ENCODE data around the gene FKBP2. TPM values are rescaled to one million over a fixed set of nuclear protein-coding genes. Genes with fewer than 3 reads are reported as not detected.
A peak's percentile ranks its signal among the peaks of the same experiment; 100 is the strongest.

Gene FKBP2
- total RNA-seq, 3 donors from 2014 or later (not counting 1 experiment from before 2014, with no cell fraction given), result 26.4 to 39.3 (median 30.3) TPM

DNA sequence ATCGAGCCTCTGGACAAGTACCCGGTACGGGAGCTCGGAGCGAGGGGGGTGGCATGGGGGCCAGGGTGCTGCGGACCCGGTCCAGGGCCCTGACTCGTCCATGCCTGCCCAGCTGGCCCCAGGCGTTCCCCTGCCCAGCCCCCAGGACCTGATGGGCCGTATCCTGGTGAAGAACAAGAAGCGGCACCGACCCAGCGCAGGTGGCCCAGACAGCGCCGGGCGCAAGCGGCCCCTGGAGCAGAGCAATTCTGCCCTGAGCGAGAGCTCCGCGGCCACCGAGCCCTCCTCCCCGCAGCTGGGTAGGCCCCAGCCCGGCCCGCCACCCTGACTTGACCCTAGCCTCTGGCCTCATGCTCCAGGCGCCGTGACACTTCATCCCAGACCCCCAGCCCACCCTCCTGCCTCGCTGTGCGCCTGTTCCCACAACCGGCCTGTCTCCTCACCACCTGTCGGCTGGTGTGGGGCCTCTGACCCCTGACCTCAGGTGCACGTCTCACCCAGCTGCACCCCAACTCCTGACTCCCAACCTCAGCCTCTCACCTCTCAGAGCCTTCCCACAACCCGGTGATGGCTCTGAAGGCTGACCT lies 18.1 kb downstream of the FKBP2 start:
- Mint-ChIP-seq H3K4me1 (peaks cover 0 to 9% of the 10 kb centered on the region in 2 donors), H3K27ac (peak overlapping the region in 1 of 2 donors; percentile 52), H3K36me3 (no peaks in the 10 kb centered on the region), H3K4me3 (no peak overlapping the region), H3K27me3 (ENCODE audit: low read depth in 2 of 2) (no peaks in the 10 kb centered on the region), H3K9me3 (no peaks in the 10 kb centered on the region)
- H3K27ac ChIP-seq (ENCODE audit: low read length), result no peak overlapping the region
- H3K4me1 ChIP-seq (ENCODE audit: control insufficient read depth, insufficient read depth, low read length), result no peaks in the 10 kb centered on the region
- no peaks in the 10 kb centered on the region for H3K9me3 ChIP-seq (ENCODE audit: control insufficient read depth, insufficient read depth, low read length)
- H3K4me3 ChIP-seq (ENCODE audit: low read length), result no peak overlapping the region
- H3K36me3 ChIP-seq (ENCODE audit: control insufficient read depth, insufficient read depth, low read length), result peaks cover 6% of the 10 kb centered on the region
- DNase-seq (no peak), ATAC-seq (no peak)
- TF ChIP-seq, protein P1, sequence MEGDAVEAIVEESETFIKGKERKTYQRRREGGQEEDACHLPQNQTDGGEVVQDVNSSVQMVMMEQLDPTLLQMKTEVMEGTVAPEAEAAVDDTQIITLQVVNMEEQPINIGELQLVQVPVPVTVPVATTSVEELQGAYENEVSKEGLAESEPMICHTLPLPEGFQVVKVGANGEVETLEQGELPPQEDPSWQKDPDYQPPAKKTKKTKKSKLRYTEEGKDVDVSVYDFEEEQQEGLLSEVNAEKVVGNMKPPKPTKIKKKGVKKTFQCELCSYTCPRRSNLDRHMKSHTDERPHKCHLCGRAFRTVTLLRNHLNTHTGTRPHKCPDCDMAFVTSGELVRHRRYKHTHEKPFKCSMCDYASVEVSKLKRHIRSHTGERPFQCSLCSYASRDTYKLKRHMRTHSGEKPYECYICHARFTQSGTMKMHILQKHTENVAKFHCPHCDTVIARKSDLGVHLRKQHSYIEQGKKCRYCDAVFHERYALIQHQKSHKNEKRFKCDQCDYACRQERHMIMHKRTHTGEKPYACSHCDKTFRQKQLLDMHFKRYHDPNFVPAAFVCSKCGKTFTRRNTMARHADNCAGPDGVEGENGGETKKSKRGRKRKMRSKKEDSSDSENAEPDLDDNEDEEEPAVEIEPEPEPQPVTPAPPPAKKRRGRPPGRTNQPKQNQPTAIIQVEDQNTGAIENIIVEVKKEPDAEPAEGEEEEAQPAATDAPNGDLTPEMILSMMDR (IDR thresholded peaks at IDR 0.05), result no peak
- no peaks in the 10 kb centered on the region for H3K27me3 ChIP-seq (ENCODE audit: control insufficient read depth, insufficient read depth, low read length)
- 94% methylated on average over 32 of the region's 32 CpGs for whole genome bisulfite sequencing (ENCODE audit: insufficient coverage)
- intact Hi-C loops (cut with micrococcal nuclease), result no loop called here

DNA sequence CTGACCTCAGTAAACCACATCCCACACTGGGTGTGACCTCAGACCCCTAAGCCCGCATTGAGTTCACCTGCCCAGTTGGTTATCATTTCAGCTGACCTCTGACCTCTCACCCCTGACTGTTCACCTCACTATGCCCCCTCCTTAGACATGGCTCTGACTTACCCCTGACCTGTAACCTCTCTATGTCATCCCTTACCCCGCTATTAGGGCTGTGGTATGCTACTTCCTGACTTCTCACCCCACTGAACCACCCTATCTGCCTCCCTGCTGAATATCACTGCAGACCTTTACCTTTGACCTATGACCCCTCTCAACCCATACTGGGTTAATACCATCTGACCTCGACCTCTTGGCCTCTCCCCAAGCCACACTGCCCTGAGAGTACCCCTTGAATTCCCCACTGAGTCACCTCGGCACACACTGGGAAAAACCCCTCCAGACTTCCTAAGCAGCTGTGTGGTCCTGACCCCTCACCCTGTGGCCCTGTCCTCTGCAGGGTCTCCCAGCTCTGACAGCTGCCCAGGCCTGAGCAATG lies 18.7 kb downstream of the FKBP2 start:
- H3K27ac Mint-ChIP-seq, result peak overlapping the region in 1 of 2 donors; percentile 52
- no peaks in the 10 kb centered on the region for H3K36me3 Mint-ChIP-seq
- no peaks in the 10 kb centered on the region for H3K27me3 Mint-ChIP-seq (ENCODE audit: low read depth in 2 of 2)
- H3K4me1 ChIP-seq (ENCODE audit: control insufficient read depth, insufficient read depth, low read length), result no peaks in the 10 kb centered on the region
- no peaks in the 10 kb centered on the region for H3K9me3 ChIP-seq (ENCODE audit: control insufficient read depth, insufficient read depth, low read length)
- intact Hi-C loops (cut with micrococcal nuclease), result no loop called here
- H3K4me3 ChIP-seq (ENCODE audit: low read length), result no peak overlapping the region
- no peaks in the 10 kb centered on the region for H3K27me3 ChIP-seq (ENCODE audit: control insufficient read depth, insufficient read depth, low read length)
- no peaks in the 10 kb centered on the region for H3K9me3 Mint-ChIP-seq
- no peak for ATAC-seq
- WGBS (ENCODE audit: insufficient coverage), result 66% methylated on average over 4 of the region's 4 CpGs
- DNase-seq, result no peak
- H3K4me1 Mint-ChIP-seq, result peaks cover 0 to 9% of the 10 kb centered on the region in 2 donors
- H3K4me3 Mint-ChIP-seq, result no peak overlapping the region
- TF ChIP-seq, protein P1 (IDR thresholded peaks at IDR 0.05), result no peak
- H3K27ac ChIP-seq (ENCODE audit: low read length), result no peak overlapping the region
- peaks cover 6% of the 10 kb centered on the region for H3K36me3 ChIP-seq (ENCODE audit: control insufficient read depth, insufficient read depth, low read length)

DNA sequence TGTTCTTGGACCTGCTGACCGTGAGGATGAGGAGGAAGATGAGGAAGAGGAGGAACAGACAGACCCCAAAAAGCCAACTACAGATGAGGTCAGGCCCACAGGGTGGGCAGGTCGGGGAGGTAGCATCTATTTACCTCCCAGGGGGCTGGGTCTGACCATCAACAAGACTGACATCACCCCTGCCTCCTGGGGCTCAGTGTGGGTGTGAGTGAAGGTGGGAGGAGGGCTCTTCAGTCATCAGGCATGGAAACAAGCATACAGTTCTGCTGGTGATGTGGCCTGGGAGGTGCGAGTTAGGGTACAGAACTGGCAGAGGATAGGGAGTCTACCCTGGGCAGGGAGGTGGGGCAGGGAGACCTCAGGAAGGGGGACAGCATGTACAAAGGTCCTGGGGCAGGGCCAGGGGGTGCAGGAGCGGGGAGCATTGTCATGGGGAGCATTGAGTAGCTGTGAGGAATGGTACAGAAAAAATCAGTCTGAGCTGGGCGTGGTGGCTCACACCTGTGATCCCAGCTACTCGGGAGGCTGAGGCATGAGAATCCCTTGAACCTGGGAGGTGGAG lies 19.3 kb downstream of the FKBP2 start:
- no peaks in the 10 kb centered on the region for H3K27me3 Mint-ChIP-seq (ENCODE audit: low read depth in 2 of 2)
- 90% methylated on average over 6 of the region's 6 CpGs for WGBS (ENCODE audit: insufficient coverage)

More for the DNA sequence above, 19.3 kb downstream of the FKBP2 start:
- ATAC-seq, result no peak
- Mint-ChIP-seq H3K27ac (peak overlapping the region in 1 of 2 donors; percentile 37), H3K4me1 (peaks cover 0 to 9% of the 10 kb centered on the region in 2 donors), H3K9me3 (no peaks in the 10 kb centered on the region), H3K36me3 (no peaks in the 10 kb centered on the region), H3K4me3 (no peak overlapping the region)
- TF ChIP-seq, protein P1 (IDR thresholded peaks at IDR 0.05), result no peak
- H3K4me1 ChIP-seq (ENCODE audit: control insufficient read depth, insufficient read depth, low read length), result no peaks in the 10 kb centered on the region
- H3K4me3 ChIP-seq (ENCODE audit: low read length), result no peak overlapping the region
- H3K9me3 ChIP-seq (ENCODE audit: control insufficient read depth, insufficient read depth, low read length), result no peaks in the 10 kb centered on the region
- peaks cover 6% of the 10 kb centered on the region for H3K36me3 ChIP-seq (ENCODE audit: control insufficient read depth, insufficient read depth, low read length)
- no peak for DNase-seq
- intact Hi-C loops (cut with micrococcal nuclease), result no loop called here
- no peaks in the 10 kb centered on the region for H3K27me3 ChIP-seq (ENCODE audit: control insufficient read depth, insufficient read depth, low read length)
- H3K27ac ChIP-seq (ENCODE audit: low read length), result no peak overlapping the region
